Measurements from ENCODE around the gene BTBD17. TPM values are rescaled to one million over a fixed set of nuclear protein-coding genes. Genes with fewer than 3 reads are reported as not detected.

BTBD17 gene
- total and polyA plus RNA-seq, 2 of the 8 experiments (the other 6 are each of a cell fraction or from before 2014, with no cell fraction given), result 7.0 to 14.8 TPM

- H3K27me3 ChIP-seq (replicated peaks in 1 of 4; ENCODE audit: control insufficient read depth in 3 of 4, extremely low read depth in 1 of 4, insufficient read depth in 3 of 4, low read length in 3 of 4), result 0 out of 7 replicates have a peak, but pooled peaks cover 0 to 1% (median 0%) of the 10 kb centered on the region in 4 experiments
- H2BK12ac ChIP-seq (ENCODE audit: low read depth, low read length), result peak overlapping the region; percentile 60; the same call in 1 of the 2 replicates
- H3K4ac ChIP-seq (replicated peaks; ENCODE audit: insufficient read length, low read depth, low read length), result no peak overlapping the region
- no peak overlapping the region for H4K8ac ChIP-seq (ENCODE audit: extremely low read depth, insufficient read depth, low read length)
- DNase-seq (ENCODE audit: low read depth in 1 of 2, low spot score in 2 of 2) (peak; percentile 75 to 99), FAIRE-seq (no peak)
- no peaks in the 10 kb centered on the region for H3K79me2 ChIP-seq (ENCODE audit: control insufficient read depth in 1 of 2, insufficient read depth in 2 of 2, low read length in 2 of 2)
- peaks cover 0 to 9% (median 6%) of the 10 kb centered on the region in 4 experiments; a peak in 6 of 7 replicates for H3K4me1 ChIP-seq (replicated peaks in 1 of 4; ENCODE audit: control insufficient read depth in 3 of 4, insufficient read depth in 4 of 4, low read length in 3 of 4)
- no peak overlapping the region for H3K27ac ChIP-seq (ENCODE audit: low read depth, low read length)
- no peak overlapping the region for H2BK120ac ChIP-seq (replicated peaks; ENCODE audit: low read depth, low read length)
- peak overlapping the region; percentile 17 for H4K91ac ChIP-seq (replicated peaks; ENCODE audit: insufficient read length, low read length)
- 3% methylated on average over 17 of the region's 20 CpGs; no CpG with 5 or more reads in 1 of the 2 experiments for WGBS, 2 experiments (ENCODE audit: extremely low coverage in 1 of 2, insufficient coverage in 1 of 2, insufficient read length in 1 of 2, insufficient replicate concordance in 2 of 2, low coverage in 1 of 2, low lambda C conversion rate in 2 of 2, missing lambda C conversion rate in 1 of 2)
- peak overlapping the region; percentile 32 to 90; a peak in 3 of 4 replicates for H3K4me2 ChIP-seq (ENCODE audit: insufficient read depth in 1 of 2, low read depth in 2 of 2, low read length in 2 of 2)
- no peaks in the 10 kb centered on the region for H3K36me3 ChIP-seq (ENCODE audit: control insufficient read depth in 2 of 4, insufficient read depth in 4 of 4, low read length in 3 of 4)
- no peaks in the 10 kb centered on the region; the same call in 1 of the 2 replicates for H3K23me2 ChIP-seq (ENCODE audit: low read depth, low read length)
- no peaks in the 10 kb centered on the region for H4K20me1 ChIP-seq (replicated peaks in 1 of 2; ENCODE audit: control insufficient read depth in 1 of 2, insufficient read depth in 2 of 2, low read length in 2 of 2)
- H2AK5ac ChIP-seq (ENCODE audit: low read depth, low read length), result no peak overlapping the region
- ChIA-PET POLR2A (ENCODE audit: partially characterized antibody) (interaction anchor here (0.8 to 3.0 kb wide), 8 partner anchors 12 to 105 kb away, joined by 3 to 6 read pairs (median 4); partner anchors contain the start of gene GPR142), CTCF (ENCODE audit: partially characterized antibody) (interaction anchor here (0.6 to 8.4 kb wide), 54 partner anchors 9 to 392 kb away, joined by 3 to 106 read pairs (median 5); partner anchors contain the start of genes BTBD17, CD300A, CD300LB and GPR142)
- H3K56ac ChIP-seq (replicated peaks; ENCODE audit: insufficient read length, low read depth, low read length), result no peak overlapping the region
- no peak overlapping the region for H3K14ac ChIP-seq (ENCODE audit: insufficient read length)
- H3K23ac ChIP-seq (ENCODE audit: insufficient read length), result no peak overlapping the region
- H2BK5ac ChIP-seq (ENCODE audit: low read depth, low read length), result no peak overlapping the region
- H2BK20ac ChIP-seq (ENCODE audit: low read length), result peak overlapping the region; percentile 48; the same call in 1 of the 2 replicates
- H2BK15ac ChIP-seq (ENCODE audit: low read length), result no peak overlapping the region
- H3K4me3 ChIP-seq (ENCODE audit: extremely low read depth in 1 of 4, insufficient read depth in 2 of 4, low read depth in 3 of 4, low read length in 4 of 4), result peak overlapping the region; percentile 1 to 54 (median 36); a peak in 6 of 8 replicates
- no peaks in the 10 kb centered on the region for H3K79me1 ChIP-seq (ENCODE audit: low read depth, low read length)
- no peaks in the 10 kb centered on the region for H3K9me3 ChIP-seq (ENCODE audit: insufficient read depth in 2 of 2, low read depth in 1 of 2, low read length in 1 of 2)
- peak overlapping the region; percentile 96; the same call in 1 of the 2 replicates for H2AFZ ChIP-seq (ENCODE audit: low read length)
- peak overlapping the region; percentile 78 for H3K18ac ChIP-seq (ENCODE audit: extremely low read depth, low read length)
- no peak overlapping the region for H4K5ac ChIP-seq (ENCODE audit: insufficient read length, low read depth, low read length)
- no peak overlapping the region; a peak in 1 of 7 replicates for H3K9ac ChIP-seq (replicated peaks in 1 of 4; ENCODE audit: extremely low read depth in 1 of 4, low read depth in 3 of 4, low read length in 3 of 4)
- TF ChIP-seq TAF7 (optimal IDR thresholded peaks at IDR 0.05; ENCODE audit: borderline replicate concordance, low read depth, low read length) (peak; percentile 44), SP4 (IDR thresholded peaks at IDR 0.05; ENCODE audit: low read length) (0 out of 2 replicates have a peak, but pooled peaks have one; percentile 28), YY1 (IDR thresholded peaks at IDR 0.05; ENCODE audit: low read depth, low read length) (peak; percentile 24; the same call in 1 of the 2 replicates), NRF1 (IDR thresholded peaks at IDR 0.05; ENCODE audit: low read depth, low read length) (0 out of 2 replicates have a peak, but pooled peaks have one; percentile 4), FOSL1 (IDR thresholded peaks at IDR 0.05; ENCODE audit: insufficient read depth, low read depth, low read length) (no peak), CREB1 (IDR thresholded peaks at IDR 0.05) (no peak), EZH2 (IDR thresholded peaks at IDR 0.05; ENCODE audit: low read depth, low read length, severe bottlenecking) (no peak), POLR2AphosphoS5 (IDR thresholded peaks at IDR 0.05; ENCODE audit: low read depth, low read length) (no peak)
- TF ChIP-seq, protein P1, sequence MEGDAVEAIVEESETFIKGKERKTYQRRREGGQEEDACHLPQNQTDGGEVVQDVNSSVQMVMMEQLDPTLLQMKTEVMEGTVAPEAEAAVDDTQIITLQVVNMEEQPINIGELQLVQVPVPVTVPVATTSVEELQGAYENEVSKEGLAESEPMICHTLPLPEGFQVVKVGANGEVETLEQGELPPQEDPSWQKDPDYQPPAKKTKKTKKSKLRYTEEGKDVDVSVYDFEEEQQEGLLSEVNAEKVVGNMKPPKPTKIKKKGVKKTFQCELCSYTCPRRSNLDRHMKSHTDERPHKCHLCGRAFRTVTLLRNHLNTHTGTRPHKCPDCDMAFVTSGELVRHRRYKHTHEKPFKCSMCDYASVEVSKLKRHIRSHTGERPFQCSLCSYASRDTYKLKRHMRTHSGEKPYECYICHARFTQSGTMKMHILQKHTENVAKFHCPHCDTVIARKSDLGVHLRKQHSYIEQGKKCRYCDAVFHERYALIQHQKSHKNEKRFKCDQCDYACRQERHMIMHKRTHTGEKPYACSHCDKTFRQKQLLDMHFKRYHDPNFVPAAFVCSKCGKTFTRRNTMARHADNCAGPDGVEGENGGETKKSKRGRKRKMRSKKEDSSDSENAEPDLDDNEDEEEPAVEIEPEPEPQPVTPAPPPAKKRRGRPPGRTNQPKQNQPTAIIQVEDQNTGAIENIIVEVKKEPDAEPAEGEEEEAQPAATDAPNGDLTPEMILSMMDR (IDR thresholded peaks at IDR 0.05; ENCODE audit: control extremely low read depth in 1 of 3, insufficient read depth in 1 of 3, low read depth in 1 of 3, low read length in 3 of 3), result peak; percentile 86 to 96 (median 93)
These were observed 17.9 kb upstream of the BTBD17 start for GRCh38 chr17:74379495-74380085.
